C4-2B (cell line): ENCODE measurements around the gene MAFG.

Experiments
- CTCF ChIP-seq: fragments of 450-650 bp; conservative IDR thresholded peaks from 2 replicates; pipeline ENCODE4 v1.5.1; 2017; ENCODE audit warnings: mild to moderate bottlenecking
- ZFX ChIP-seq: fragments of 450-650 bp; IDR thresholded peaks from 2 replicates; pipeline ENCODE4 v1.6.1; 2017

GRCh38 chr17:81889602-81890001 is 37.9 kb downstream of the MAFG start:
- TF ChIP-seq CTCF (no peak), ZFX (no peak)
